ENCODE data around the gene EXOC3L4.

- no peak for TF ChIP-seq CTCF (IDR thresholded peaks at IDR 0.05; ENCODE audit: insufficient read depth, low read length)
- no peak for TF ChIP-seq REST (IDR thresholded peaks at IDR 0.05; ENCODE audit: insufficient replicate concordance, low read depth)
- no peak for TF ChIP-seq POLR2AphosphoS5 (IDR thresholded peaks at IDR 0.05; ENCODE audit: low read depth)
- TF ChIP-seq GABPA (IDR thresholded peaks at IDR 0.05; ENCODE audit: low read depth) = no peak
Measured at GRCh38 chr14:103155826-103156394, 61.4 kb downstream of the EXOC3L4 start.

Measured in HL-60 (cell line).